IPS-15b (cell line): ENCODE results near the gene NIT2.
A peak's percentile ranks its signal among the peaks of the same experiment; 100 is the strongest.
"Not testable (repeated sequence)": the region's sequence is repeated elsewhere in the genome, so short reads cannot be mapped to it uniquely, and the experiment has no call there.

ENCODE experiments used
- H3K27me3 ChIP-seq: one replicate; pipeline ENCODE4 v1.6.1; 2013; ENCODE audit warnings: low read length; ENCODE audit not compliant: control insufficient read depth, insufficient read depth
- H3K36me3 ChIP-seq: one replicate; pipeline ENCODE4 v1.6.1; 2013; ENCODE audit warnings: low read length; ENCODE audit not compliant: control insufficient read depth, insufficient read depth
- H3K4me1 ChIP-seq: one replicate; pipeline ENCODE4 v1.6.1; 2013; ENCODE audit warnings: mild to moderate bottlenecking, low read length; ENCODE audit not compliant: control insufficient read depth, insufficient read depth
- H3K4me3 ChIP-seq: one replicate; pipeline ENCODE4 v1.5.1; 2013; ENCODE audit warnings: low read depth, low read length
- H3K9ac ChIP-seq: one replicate; pipeline ENCODE4 v1.6.1; 2013; ENCODE audit warnings: low read depth, mild to moderate bottlenecking, low read length
- H3K9me3 ChIP-seq: one replicate; pipeline ENCODE4 v1.6.1; 2013; ENCODE audit warnings: mild to moderate bottlenecking, low read length; ENCODE audit not compliant: control insufficient read depth, insufficient read depth

The NIT2 gene

GRCh38 chr3:100319951-100320350, 14.6 kb upstream of the NIT2 start:
- no peaks in the 10 kb centered on the region for H3K27me3 ChIP-seq
- H3K9ac ChIP-seq = no peak overlapping the region
- no peak overlapping the region for H3K4me3 ChIP-seq
- H3K36me3 ChIP-seq = peaks cover 3% of the 10 kb centered on the region
- no peaks in the 10 kb centered on the region for H3K9me3 ChIP-seq
- no peaks in the 10 kb centered on the region for H3K4me1 ChIP-seq

- no peak overlapping the region for H3K4me3 ChIP-seq
- H3K27me3 ChIP-seq = no peaks in the 10 kb centered on the region
- peaks cover 3% of the 10 kb centered on the region for H3K36me3 ChIP-seq
- no peaks in the 10 kb centered on the region for H3K4me1 ChIP-seq
- no peaks in the 10 kb centered on the region for H3K9me3 ChIP-seq
- H3K9ac ChIP-seq = no peak overlapping the region
Measured at GRCh38 chr3:100324044-100324443, 10.5 kb upstream of the NIT2 start.

GRCh38 chr3:100325827-100326226, 8.7 kb upstream of the NIT2 start:
- H3K4me1 ChIP-seq = no peaks in the 10 kb centered on the region
- no peak overlapping the region for H3K9ac ChIP-seq
- peaks cover 3% of the 10 kb centered on the region for H3K36me3 ChIP-seq
- no peaks in the 10 kb centered on the region for H3K9me3 ChIP-seq
- H3K4me3 ChIP-seq = no peak overlapping the region
- H3K27me3 ChIP-seq = no peaks in the 10 kb centered on the region

GRCh38 chr3:100327377-100327776, 7.2 kb upstream of the NIT2 start:
- H3K36me3 ChIP-seq, H3K4me1 ChIP-seq, H3K4me3 ChIP-seq, H3K9me3 ChIP-seq, H3K27me3 ChIP-seq, H3K9ac ChIP-seq: not testable (repeated sequence)

- Histone ChIP-seq H3K9ac (no peak overlapping the region), H3K36me3 (no peaks in the 10 kb centered on the region), H3K27me3 (peaks cover 2% of the 10 kb centered on the region), H3K4me1 (no peaks in the 10 kb centered on the region), H3K4me3 (no peak overlapping the region), H3K9me3 (no peaks in the 10 kb centered on the region)
Measured at GRCh38 chr3:100329800-100330489, 4.6 kb upstream of the NIT2 start.

- Histone ChIP-seq H3K9ac (no peak overlapping the region), H3K27me3 (peaks cover 2% of the 10 kb centered on the region), H3K9me3 (no peaks in the 10 kb centered on the region), H3K4me1 (no peaks in the 10 kb centered on the region), H3K4me3 (no peak overlapping the region), H3K36me3 (no peaks in the 10 kb centered on the region)
Measured at GRCh38 chr3:100330651-100331050, 3.9 kb upstream of the NIT2 start.

GRCh38 chr3:100331660-100332059, 2.9 kb upstream of the NIT2 start:
- Histone ChIP-seq H3K9ac (no peak overlapping the region), H3K36me3 (no peaks in the 10 kb centered on the region), H3K4me1 (no peaks in the 10 kb centered on the region), H3K4me3 (no peak overlapping the region), H3K27me3 (peaks cover 2% of the 10 kb centered on the region), H3K9me3 (no peaks in the 10 kb centered on the region)

GRCh38 chr3:100333051-100333450, 1.5 kb upstream of the NIT2 start:
- Histone ChIP-seq H3K4me3 (no peak overlapping the region), H3K4me1 (no peaks in the 10 kb centered on the region), H3K9me3 (no peaks in the 10 kb centered on the region), H3K36me3 (no peaks in the 10 kb centered on the region), H3K9ac (no peak overlapping the region), H3K27me3 (peaks cover 2% of the 10 kb centered on the region)

- Histone ChIP-seq H3K9ac (peak overlapping the region; percentile 19), H3K9me3 (no peaks in the 10 kb centered on the region), H3K4me3 (peak overlapping the region; percentile 57), H3K36me3 (no peaks in the 10 kb centered on the region), H3K4me1 (no peaks in the 10 kb centered on the region), H3K27me3 (peaks cover 2% of the 10 kb centered on the region)
Measured at GRCh38 chr3:100333970-100334487, 528 bp upstream of the NIT2 start.

- Histone ChIP-seq H3K27me3 (peaks cover 2% of the 10 kb centered on the region), H3K9ac (no peak overlapping the region), H3K9me3 (no peaks in the 10 kb centered on the region), H3K4me1 (no peaks in the 10 kb centered on the region), H3K4me3 (peak overlapping the region; percentile 57), H3K36me3 (peaks cover 5% of the 10 kb centered on the region)
Measured at GRCh38 chr3:100335434-100335833, 877 bp downstream of the NIT2 start.

- not testable (repeated sequence) for H3K4me3 ChIP-seq, H3K36me3 ChIP-seq, H3K9me3 ChIP-seq, H3K27me3 ChIP-seq, H3K4me1 ChIP-seq, H3K9ac ChIP-seq
Measured at GRCh38 chr3:100336229-100336628, 1.7 kb downstream of the NIT2 start.

- Histone ChIP-seq H3K4me3 (no peak overlapping the region), H3K9me3 (no peaks in the 10 kb centered on the region), H3K36me3 (peaks cover 5% of the 10 kb centered on the region)
Measured at GRCh38 chr3:100338911-100339310, 4.4 kb downstream of the NIT2 start.

More at GRCh38 chr3:100338911-100339310, 4.4 kb downstream of the NIT2 start:
- Histone ChIP-seq H3K9ac (no peak overlapping the region), H3K4me1 (no peaks in the 10 kb centered on the region), H3K27me3 (no peaks in the 10 kb centered on the region)
